K562 (cell line): ENCODE data around the gene FSTL3. TPM values are rescaled to one million over a fixed set of nuclear protein-coding genes. Genes with fewer than 3 reads are reported as not detected.

Source experiments
- ATAC-seq: fragments of 200-7000 bp; cut with Tn5 transposase; 3 replicates; pipeline ENCODE4 v1.9.1; 2020; ENCODE audit warnings: moderate library complexity
- BruUV-seq: library from RNA; stranded (reverse); fragments of 400-500 nt; replicated peaks from 2 replicates; lab custom pipeline; 2021; lab: Mats Ljungman, UMichigan
- CTCF ChIA-PET: fragments of 300-600 bp; formaldehyde crosslinking; extraction: SDS; loops from one replicate; lab custom pipeline; 2021; ENCODE audit warnings: low intra/inter-chr PET ratio; lab: Yijun Ruan, JAX
- POLR2A ChIA-PET: fragments of 300-600, 350-650 bp; sonication (Branson Sonifier 250); formaldehyde crosslinking; extraction: SDS; loops from one replicate; lab custom pipeline; 2021; ENCODE audit warnings: antibody characterized with exemption, inconsistent platforms; lab: Yijun Ruan, JAX
- DNase-seq, 4 experiments: peaks; one replicate each; pipeline versions ENCODE4 v3.0.0 to v3.0.0-alpha.2; 2011 to 2018; ENCODE audit warnings: low spot score in 3 of 4, mixed read lengths in 3 of 4; ENCODE audit errors: extremely low read depth in 1 of 4
- FAIRE-seq: peaks from 2 replicates; lab custom pipeline; 2011; peaks lifted over from hg19 to GRCh38; lab: Jason Lieb, UNC
- H2AFZ ChIP-seq: 2 replicates; pipeline ENCODE4 v1.6.0; 2011; ENCODE audit warnings: low read depth, low read length, control low read depth, inconsistent platforms
- H3K27ac ChIP-seq: fragments of 200-600 bp; 3 replicates; pipeline ENCODE4 v1.8.0; 2011; ENCODE audit warnings: low read depth, mild to moderate bottlenecking, control low read depth, inconsistent platforms, low read length, moderate library complexity, mixed read lengths; ENCODE audit errors: extremely low read depth
- H3K27me3 ChIP-seq, 2 experiments: fragments of 300-600 bp in 1 of 2; 2 replicates in 1 of 2; 3 replicates in 1 of 2; pipeline versions ENCODE4 v1.6.0 to v1.8.0; 2011; ENCODE audit warnings: inconsistent platforms in 2 of 2, low read length in 2 of 2, mild to moderate bottlenecking in 1 of 2, mixed read lengths in 1 of 2, moderate library complexity in 1 of 2; ENCODE audit not compliant: control insufficient read depth in 2 of 2, insufficient read depth in 2 of 2
- H3K36me3 ChIP-seq: fragments of 300-600 bp; 3 replicates; pipeline ENCODE4 v1.8.0; 2011; ENCODE audit warnings: mild to moderate bottlenecking, low read length, inconsistent platforms; ENCODE audit not compliant: control insufficient read depth, insufficient read depth
- H3K4me1 ChIP-seq, 2 experiments: fragments of 200-600 bp in 1 of 2; replicated peaks in 1 of 2; 2 replicates in 1 of 2; 3 replicates in 1 of 2; pipeline versions ENCODE4 v1.5.1 to v1.8.0; 2011; ENCODE audit warnings: inconsistent platforms in 2 of 2, low read length in 2 of 2, mild to moderate bottlenecking in 1 of 2, mixed read lengths in 1 of 2, moderate library complexity in 1 of 2; ENCODE audit not compliant: control insufficient read depth in 2 of 2, insufficient read depth in 2 of 2
- H3K4me2 ChIP-seq: 2 replicates; pipeline ENCODE4 v1.6.1; 2011; ENCODE audit warnings: low read length, control low read depth, inconsistent platforms, mixed read lengths; ENCODE audit not compliant: insufficient read depth
- H3K4me3 ChIP-seq: fragments of 200-600 bp; sonication (generic), shearing (Covaris generic); 2 replicates; pipeline ENCODE4 v1.5.1; 2016; ENCODE audit warnings: control low read depth, inconsistent platforms
- H3K79me2 ChIP-seq: fragments of 200-600 bp; 3 replicates; pipeline ENCODE4 v1.8.0; 2011; ENCODE audit warnings: low read length, inconsistent platforms; ENCODE audit not compliant: control insufficient read depth, insufficient read depth
- H3K9ac ChIP-seq, 2 experiments: 2 replicates each; pipeline versions ENCODE4 v1.6.0 to v1.6.1; 2011; ENCODE audit warnings: low read depth in 2 of 2, low read length in 2 of 2, control low read depth in 1 of 2, inconsistent platforms in 1 of 2, mild to moderate bottlenecking in 1 of 2, mixed read lengths in 1 of 2; ENCODE audit not compliant: insufficient read depth in 1 of 2
- H3K9me1 ChIP-seq: one replicate; pipeline ENCODE4 v1.6.0; 2011; ENCODE audit warnings: inconsistent platforms, mild to moderate bottlenecking, low read length, moderate library complexity; ENCODE audit not compliant: control insufficient read depth, insufficient read depth
- H3K9me3 ChIP-seq: replicated peaks from 2 replicates; pipeline ENCODE4 v1.5.1; 2011; ENCODE audit warnings: low read depth, low read length, inconsistent platforms; ENCODE audit not compliant: control insufficient read depth, insufficient read depth
- H4K20me1 ChIP-seq: replicated peaks from 2 replicates; pipeline ENCODE4 v1.6.1; 2011; ENCODE audit warnings: low read length, inconsistent platforms, mixed read lengths; ENCODE audit not compliant: control insufficient read depth, insufficient read depth
- BDP1 ChIP-seq: IDR thresholded peaks from 3 replicates; pipeline ENCODE4 v1.6.1; 2011; ENCODE audit not compliant: insufficient read length, insufficient read depth
- BRD9 ChIP-seq: fragments of 450-650 bp; IDR thresholded peaks from 2 replicates; pipeline ENCODE4 v1.6.1; 2018; ENCODE audit warnings: low read depth; ENCODE audit not compliant: partially characterized antibody
- CHD1 ChIP-seq: fragments of 200-600 bp; sonication (generic); IDR thresholded peaks from one replicate; pipeline ENCODE4 v1.6.1; 2012; ENCODE audit warnings: mild to moderate bottlenecking, moderate library complexity, low read length, inconsistent platforms
- ELF2 ChIP-seq: fragments of 250-450 bp; sonication (Bioruptor Pico); IDR thresholded peaks from 2 replicates; pipeline ENCODE4 v1.5.0; 2021; ENCODE audit warnings: mild to moderate bottlenecking
- EZH2 ChIP-seq: IDR thresholded peaks from 2 replicates; pipeline ENCODE4 v1.6.1; 2012; ENCODE audit warnings: low read depth, mild to moderate bottlenecking, inconsistent platforms, low read length, borderline replicate concordance
- FOXA1 ChIP-seq: fragments of 450-650 bp; IDR thresholded peaks from 2 replicates; pipeline ENCODE4 v1.6.1; 2016; ENCODE audit warnings: mild to moderate bottlenecking, borderline replicate concordance
- SAP30 ChIP-seq: fragments of 200-600 bp; sonication (generic); IDR thresholded peaks from 2 replicates; pipeline ENCODE4 v1.6.1; 2012; ENCODE audit warnings: borderline replicate concordance, low read depth, mild to moderate bottlenecking, moderate library complexity, low read length, control low read depth, inconsistent platforms; ENCODE audit not compliant: insufficient read depth, poor library complexity, severe bottlenecking
- XRCC3 ChIP-seq: fragments of 450-650 bp; IDR thresholded peaks from 2 replicates; pipeline ENCODE4 v1.6.1; 2017; ENCODE audit warnings: mild to moderate bottlenecking, moderate library complexity
- ZNF175 ChIP-seq: fragments of 200-800 bp; sonication (Bioruptor generic); IDR thresholded peaks from 2 replicates; pipeline ENCODE4 v1.6.1; 2016; ENCODE audit warnings: low read depth, mild to moderate bottlenecking, missing genetic modification characterization, missing compliant biosample characterization
- ZNF41 ChIP-seq: fragments of 250-450 bp; sonication (Bioruptor Pico); conservative IDR thresholded peaks from 2 replicates; pipeline ENCODE4 v1.4.0; 2020; ENCODE audit warnings: mild to moderate bottlenecking
- ZNF518B ChIP-seq: fragments of 250-450 bp; sonication (Bioruptor Pico); IDR thresholded peaks from 2 replicates; pipeline ENCODE4 v1.5.0; 2021; ENCODE audit warnings: mild to moderate bottlenecking, moderate library complexity
- ZNF609 ChIP-seq: sonication (generic); formaldehyde crosslinking; IDR thresholded peaks from 2 replicates; pipeline ENCODE4 v1.8.1; 2023; ENCODE audit warnings: missing genetic modification reagents, mild to moderate bottlenecking, borderline replicate concordance
- ZNF695 ChIP-seq: fragments of 450-650 bp; formaldehyde crosslinking; IDR thresholded peaks from 2 replicates; pipeline ENCODE4 v1.4.0; 2020; ENCODE audit warnings: mild to moderate bottlenecking, moderate library complexity
- WGBS: fragments of 100-300 bp; shearing (Covaris generic); methylation state at CpG from one replicate; pipeline ENCODE4 v1.1.6; 2016; ENCODE audit warnings: low coverage, mixed read lengths; ENCODE audit not compliant: insufficient coverage; ENCODE audit errors: missing lambda C conversion rate; 5-methylcytosine and 5-hydroxymethylcytosine counted together
- in situ Hi-C: fragments of 300-500 bp; cut with MboI; formaldehyde crosslinking; loops from 4 replicates; pipeline ENCODE4 v1.15.0; 2018; ENCODE audit warnings: inconsistent platforms, mixed read lengths
- intact Hi-C: fragments of 100-400 bp; cut with micrococcal nuclease; formaldehyde crosslinking; loops from 2 replicates; pipeline ENCODE4 v1.14.2; 2022
- polyA plus RNA-seq, 8 experiments: library from polyadenylated mRNA; depleted of rRNA in 4 of 8; stranded (reverse) in 5 of 8; unstranded in 3 of 8; fragments of >200 nt; fragmentation: Nextera tagmentation in 2 of 8; fragmentation: Illumina TruSeq in 1 of 8; extraction: Ambion mirVana in 2 of 8; extraction: Trizol in 1 of 8; gene quantifications; 2 replicates each; pipeline versions ENCODE4 v1.2.1 to v1.2.3, GENCODE V29; 2011 to 2014; ENCODE audit warnings: inconsistent platforms in 1 of 8, missing spikeins in 1 of 8
- total RNA-seq, 7 experiments: library from RNA; depleted of rRNA in 6 of 7; stranded (reverse); fragments of >200 nt in 6 of 7; fragmentation: Illumina TruSeq in 2 of 7; extraction: Trizol in 2 of 7; gene quantifications; 2 replicates each; pipeline versions ENCODE4 v1.2.1 to v1.2.3, GENCODE V29; 2011 to 2021; ENCODE audit warnings: low replicate concordance in 1 of 7

FSTL3 gene
- total and polyA plus RNA-seq, 9 of the 15 experiments (the other 6 are each of a cell fraction or from before 2014, with no cell fraction given): 0.35 to 6.8 (median 4.2) TPM; not detected in 1

- Histone ChIP-seq H3K4me3 (no peak overlapping the region), H3K79me2 (peaks cover 48% of the 10 kb centered on the region), H2AFZ (no peak overlapping the region), H3K27me3 (no peaks in the 10 kb centered on the region), H3K27ac (no peak overlapping the region), H3K9me1 (no peaks in the 10 kb centered on the region), H3K4me1 (peaks cover 0 to 29% of the 10 kb centered on the region in 2 experiments; a peak in 2 of 5 replicates), H3K9me3 (no peaks in the 10 kb centered on the region), H3K9ac (no peak overlapping the region), H4K20me1 (peaks cover 15% of the 10 kb centered on the region), H3K36me3 (peaks cover 91% of the 10 kb centered on the region; the same call in 2 of the 3 replicates), H3K4me2 (no peak overlapping the region)
- intact Hi-C loops: no loop called here
- no peak for TF ChIP-seq ZNF518B (CRISPR knock-in tag)
- TF ChIP-seq ZNF175 (CRISPR knock-in tag): no peak
- TF ChIP-seq ZNF609 (CRISPR knock-in tag): no peak
- TF ChIP-seq BRD9: no peak
- no peak for TF ChIP-seq CHD1
- no peak for TF ChIP-seq ZNF41
- TF ChIP-seq ZNF695 (CRISPR knock-in tag): no peak
- no peak for TF ChIP-seq EZH2
- TF ChIP-seq BDP1: no peak
- TF ChIP-seq SAP30: no peak
- no peak for TF ChIP-seq FOXA1
- TF ChIP-seq ELF2: no peak
- no peak for TF ChIP-seq XRCC3
- DNase-seq (no peak), ATAC-seq (no peak), FAIRE-seq (no peak)
- WGBS: 95% methylated on average over 16 of the region's 24 CpGs
- ChIA-PET CTCF (no interaction called here), POLR2A (no interaction called here)
- no TSS peak for BruUV-seq
- in situ Hi-C loops: no loop called here
These were observed 24.2 kb upstream of the FSTL3 start for GRCh38 chr19:651991-652390.
